Activated T-cell treated with anti-CD3 and anti-CD28 coated beads, Interleukin-2, amount 50 U/mL, for 24 hours (primary cell): ENCODE measurements around the gene SLC6A19.

Experiments
- DNase-seq: peaks from one replicate; pipeline ENCODE4 v3.0.0-alpha.2; 2020
- H3K27ac Mint-ChIP-seq: 2 replicates; pipeline ENCODE4 v1.8.0; 2020; ENCODE audit warnings: mild to moderate bottlenecking, mixed read lengths
- H3K27me3 Mint-ChIP-seq: 2 replicates; pipeline ENCODE4 v1.8.0; 2020; ENCODE audit warnings: mixed read lengths
- H3K36me3 Mint-ChIP-seq: 2 replicates; pipeline ENCODE4 v1.8.0; 2020; ENCODE audit warnings: low read depth, mixed read lengths
- H3K4me1 Mint-ChIP-seq: 2 replicates; pipeline ENCODE4 v1.8.0; 2020; ENCODE audit warnings: low read depth, mixed read lengths
- H3K4me3 Mint-ChIP-seq: 2 replicates; pipeline ENCODE4 v1.8.0; 2020; ENCODE audit warnings: mild to moderate bottlenecking, moderate library complexity, mixed read lengths
- H3K9me3 Mint-ChIP-seq: 2 replicates; pipeline ENCODE4 v1.8.0; 2020; ENCODE audit warnings: mixed read lengths

SLC6A19 gene

DNA sequence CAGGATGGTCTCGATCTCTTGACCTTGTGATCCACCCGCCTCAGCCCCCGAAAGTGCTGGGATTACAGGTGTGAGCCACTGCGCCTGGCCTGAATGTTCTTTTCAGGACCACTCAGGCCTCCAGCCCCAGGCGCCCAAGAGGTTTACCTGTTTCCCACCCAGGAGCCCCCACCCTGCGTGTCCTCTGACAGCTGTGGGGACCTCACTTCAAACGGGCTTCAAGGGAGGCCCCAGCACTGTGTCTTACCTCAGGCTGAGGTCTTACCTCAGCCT is 19.1 kb upstream of the SLC6A19 start:
- Mint-ChIP-seq H3K4me1 (no peaks in the 10 kb centered on the region), H3K27ac (no peak overlapping the region), H3K27me3 (no peaks in the 10 kb centered on the region), H3K9me3 (no peaks in the 10 kb centered on the region), H3K4me3 (no peak overlapping the region), H3K36me3 (no peaks in the 10 kb centered on the region)
- no peak for DNase-seq

DNA sequence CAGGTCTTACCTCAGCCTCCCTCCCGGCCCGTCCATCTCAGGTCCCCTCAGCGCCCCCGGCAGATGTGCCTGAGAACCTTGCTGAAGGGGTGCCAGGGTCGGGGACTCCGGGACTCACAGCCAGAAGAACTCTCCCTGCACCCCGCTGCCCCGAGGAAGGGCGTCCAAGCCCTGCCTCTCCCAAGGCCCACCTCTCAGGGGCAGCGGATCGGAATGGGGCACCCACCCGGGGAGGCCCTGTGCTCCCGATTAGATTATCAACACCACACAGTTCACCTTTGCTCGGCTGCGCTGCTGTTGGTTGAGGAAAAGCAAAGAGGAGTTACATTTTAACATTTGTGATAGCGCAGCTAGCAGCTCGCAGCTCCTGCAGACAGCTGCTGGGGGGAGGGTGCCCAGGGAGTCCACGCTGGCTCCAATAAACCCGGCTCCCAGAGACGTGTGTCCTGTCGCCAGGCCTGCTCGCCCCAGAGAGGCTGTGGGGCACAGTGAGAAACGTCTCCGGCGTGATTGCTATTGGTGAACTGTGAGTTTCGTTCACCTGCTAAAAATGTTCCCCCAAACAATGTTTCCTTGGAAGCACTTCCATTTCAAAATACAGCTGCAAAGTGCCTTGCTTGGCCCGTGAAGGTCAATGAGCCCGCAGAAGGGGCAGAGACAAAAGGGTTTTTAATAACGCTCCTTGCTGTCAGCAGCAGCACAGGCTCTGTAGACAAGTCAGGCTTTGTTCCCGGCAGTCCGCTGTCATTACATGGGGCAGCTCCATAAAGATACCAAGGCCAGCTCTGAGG is 18.6 kb upstream of the SLC6A19 start:
- no peaks in the 10 kb centered on the region for H3K9me3 Mint-ChIP-seq
- no peak overlapping the region for H3K27ac Mint-ChIP-seq
- H3K27me3 Mint-ChIP-seq: peaks cover under 1% of the 10 kb centered on the region
- no peaks in the 10 kb centered on the region for H3K4me1 Mint-ChIP-seq
- no peak overlapping the region for H3K4me3 Mint-ChIP-seq
- no peak for DNase-seq
- no peaks in the 10 kb centered on the region for H3K36me3 Mint-ChIP-seq

DNA sequence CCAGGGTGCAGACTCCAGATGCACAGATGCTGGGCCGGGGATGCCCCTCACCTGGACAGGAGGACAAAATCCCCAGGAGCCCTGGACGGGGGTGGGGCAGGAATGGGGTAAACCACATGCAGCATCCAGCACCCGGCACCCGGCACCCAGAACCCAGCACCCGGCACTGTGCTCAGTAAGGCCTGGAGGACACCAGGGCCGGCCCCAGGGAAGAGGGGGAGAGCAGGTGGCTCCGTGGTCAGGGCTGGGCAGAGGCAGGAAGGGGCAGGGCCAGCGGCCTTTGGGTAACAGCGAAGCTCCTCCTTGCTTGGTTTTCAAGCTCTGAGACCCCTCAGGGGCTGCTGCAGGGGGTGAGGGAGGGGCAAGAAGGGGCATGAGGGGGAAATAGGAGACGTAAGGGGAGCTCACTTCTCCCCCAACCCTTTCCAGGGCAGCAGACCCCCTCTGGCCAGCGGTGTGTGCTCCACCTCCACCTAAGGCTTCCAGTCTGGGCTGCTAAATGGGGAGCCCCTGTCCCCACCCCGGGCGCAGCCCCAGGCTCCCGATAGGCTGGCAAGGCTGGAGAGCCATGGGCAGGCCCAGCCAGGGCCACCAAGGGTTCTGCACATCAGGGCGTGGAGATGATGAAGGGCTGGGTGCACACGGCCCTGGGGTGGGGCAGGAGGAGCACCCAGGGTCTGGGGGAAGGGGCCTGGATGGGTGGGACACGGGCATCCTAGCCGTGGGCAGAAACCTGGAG is 17.8 kb upstream of the SLC6A19 start:
- peaks cover 8% of the 10 kb centered on the region for H3K27me3 Mint-ChIP-seq

DNA sequence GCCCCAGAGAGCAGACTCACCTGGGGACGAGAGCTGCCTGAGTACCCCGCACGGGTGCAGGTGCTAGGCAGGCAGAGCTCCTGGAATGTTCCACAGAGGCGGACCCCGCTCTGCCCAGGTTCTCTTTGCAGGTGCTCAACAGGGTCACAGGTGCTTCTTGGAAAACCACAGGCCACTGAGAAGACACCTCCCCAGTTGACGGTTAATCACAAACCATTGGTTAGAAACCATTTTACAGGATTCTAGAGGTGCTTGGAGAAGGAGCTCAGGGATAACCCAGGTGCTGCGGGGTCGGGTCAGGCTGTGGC is 17.3 kb upstream of the SLC6A19 start:
- peaks cover 12% of the 10 kb centered on the region for H3K27me3 Mint-ChIP-seq
- no peaks in the 10 kb centered on the region for H3K36me3 Mint-ChIP-seq
- no peak overlapping the region for H3K4me3 Mint-ChIP-seq
- H3K4me1 Mint-ChIP-seq: no peaks in the 10 kb centered on the region
- DNase-seq: no peak
- H3K9me3 Mint-ChIP-seq: no peaks in the 10 kb centered on the region
- no peak overlapping the region for H3K27ac Mint-ChIP-seq

More for the DNA sequence above, 17.8 kb upstream of the SLC6A19 start:
- no peak for DNase-seq
- Mint-ChIP-seq H3K9me3 (no peaks in the 10 kb centered on the region), H3K27ac (no peak overlapping the region), H3K4me1 (no peaks in the 10 kb centered on the region), H3K4me3 (no peak overlapping the region), H3K36me3 (no peaks in the 10 kb centered on the region)

DNA sequence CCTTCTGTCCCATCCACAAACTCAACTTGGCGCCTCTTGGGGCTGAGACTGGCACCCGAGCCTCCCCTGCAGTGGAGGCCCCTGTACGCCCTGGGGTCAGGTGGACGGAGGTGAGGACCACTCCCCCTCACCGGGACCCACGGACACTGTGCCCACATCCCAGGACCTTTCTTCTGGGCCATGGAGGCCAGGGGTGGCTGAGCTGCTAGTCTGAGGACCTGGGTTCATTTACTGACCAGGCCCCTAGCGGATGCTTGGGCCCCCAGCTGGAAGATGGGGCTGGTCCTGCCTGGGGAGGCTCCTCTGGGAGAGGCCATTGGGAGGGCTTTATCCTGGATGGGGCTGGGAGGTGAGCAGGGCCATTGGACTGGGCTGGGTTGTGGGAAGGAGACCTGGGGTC is 16.9 kb upstream of the SLC6A19 start:
- Mint-ChIP-seq H3K36me3 (no peaks in the 10 kb centered on the region), H3K4me3 (no peak overlapping the region), H3K9me3 (no peaks in the 10 kb centered on the region), H3K27ac (no peak overlapping the region), H3K4me1 (no peaks in the 10 kb centered on the region), H3K27me3 (peaks cover 15% of the 10 kb centered on the region)
- DNase-seq: no peak

DNA sequence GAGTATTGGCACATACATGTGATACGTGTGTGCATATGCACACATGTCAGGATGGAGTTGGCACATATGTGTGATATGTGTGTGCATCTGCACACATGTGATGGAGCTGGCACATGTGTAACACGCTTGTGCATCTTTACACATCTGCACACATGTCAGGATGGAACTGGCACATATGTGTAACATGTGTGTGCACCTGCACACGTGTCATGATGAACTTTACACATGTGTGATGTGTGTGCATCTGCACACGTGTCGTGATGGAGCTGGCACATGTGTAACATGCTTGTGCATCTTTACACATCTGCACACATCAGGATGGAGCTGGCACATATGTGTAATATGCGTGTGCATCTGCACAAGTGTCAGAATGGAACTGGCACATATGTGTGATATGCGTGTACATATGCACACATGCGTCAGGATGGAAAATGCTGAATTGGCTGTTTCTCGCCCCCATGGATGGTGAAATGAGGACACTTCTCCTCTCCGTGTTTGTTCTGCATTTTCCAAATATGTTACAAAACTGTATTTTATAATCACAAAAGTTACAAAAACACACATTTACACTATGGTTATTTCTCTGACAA is 16.3 kb upstream of the SLC6A19 start:
- no peak overlapping the region for H3K27ac Mint-ChIP-seq
- H3K27me3 Mint-ChIP-seq: peaks cover 18% of the 10 kb centered on the region
- H3K4me3 Mint-ChIP-seq: no peak overlapping the region
- H3K36me3 Mint-ChIP-seq: no peaks in the 10 kb centered on the region
- no peaks in the 10 kb centered on the region for H3K4me1 Mint-ChIP-seq
- DNase-seq: no peak
- no peaks in the 10 kb centered on the region for H3K9me3 Mint-ChIP-seq

DNA sequence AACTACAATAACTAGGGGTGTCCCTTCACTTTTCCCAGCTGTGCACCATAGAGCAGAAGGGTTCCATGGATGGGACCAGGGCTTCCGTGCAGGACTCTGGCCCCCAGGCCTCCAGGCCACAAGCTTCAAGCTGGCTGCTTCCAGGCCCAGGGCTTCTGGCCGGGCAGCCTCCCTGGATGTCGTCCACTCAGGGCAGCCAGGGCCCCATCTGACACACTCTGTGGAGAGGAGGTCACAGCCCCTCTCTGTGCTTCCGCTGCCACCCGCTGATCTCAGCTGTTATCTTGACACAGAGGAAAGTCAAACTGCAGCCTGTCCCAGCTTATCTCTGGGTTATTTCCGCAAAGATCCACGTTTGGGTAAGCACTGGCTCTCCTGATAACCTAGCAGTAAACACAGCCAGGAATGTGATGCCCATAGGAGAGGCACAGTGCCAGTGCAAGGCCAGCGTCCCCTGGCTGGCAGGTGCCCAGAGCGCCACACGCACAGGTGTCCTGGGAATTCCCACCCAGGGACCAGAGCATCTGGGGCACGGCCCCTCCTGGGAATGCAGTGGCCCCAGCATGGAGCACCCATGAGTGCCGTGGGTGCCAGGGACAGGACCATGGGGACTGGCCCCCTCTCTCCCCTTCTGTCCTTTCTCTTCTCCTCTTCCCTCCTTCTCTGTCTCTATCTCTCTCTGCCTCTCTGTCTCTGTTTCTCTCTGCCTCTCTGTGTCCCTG is 15.6 kb upstream of the SLC6A19 start:
- Mint-ChIP-seq H3K36me3 (no peaks in the 10 kb centered on the region), H3K4me1 (no peaks in the 10 kb centered on the region), H3K27ac (no peak overlapping the region), H3K4me3 (no peak overlapping the region), H3K27me3 (peaks cover 25% of the 10 kb centered on the region), H3K9me3 (no peaks in the 10 kb centered on the region)
- no peak for DNase-seq

DNA sequence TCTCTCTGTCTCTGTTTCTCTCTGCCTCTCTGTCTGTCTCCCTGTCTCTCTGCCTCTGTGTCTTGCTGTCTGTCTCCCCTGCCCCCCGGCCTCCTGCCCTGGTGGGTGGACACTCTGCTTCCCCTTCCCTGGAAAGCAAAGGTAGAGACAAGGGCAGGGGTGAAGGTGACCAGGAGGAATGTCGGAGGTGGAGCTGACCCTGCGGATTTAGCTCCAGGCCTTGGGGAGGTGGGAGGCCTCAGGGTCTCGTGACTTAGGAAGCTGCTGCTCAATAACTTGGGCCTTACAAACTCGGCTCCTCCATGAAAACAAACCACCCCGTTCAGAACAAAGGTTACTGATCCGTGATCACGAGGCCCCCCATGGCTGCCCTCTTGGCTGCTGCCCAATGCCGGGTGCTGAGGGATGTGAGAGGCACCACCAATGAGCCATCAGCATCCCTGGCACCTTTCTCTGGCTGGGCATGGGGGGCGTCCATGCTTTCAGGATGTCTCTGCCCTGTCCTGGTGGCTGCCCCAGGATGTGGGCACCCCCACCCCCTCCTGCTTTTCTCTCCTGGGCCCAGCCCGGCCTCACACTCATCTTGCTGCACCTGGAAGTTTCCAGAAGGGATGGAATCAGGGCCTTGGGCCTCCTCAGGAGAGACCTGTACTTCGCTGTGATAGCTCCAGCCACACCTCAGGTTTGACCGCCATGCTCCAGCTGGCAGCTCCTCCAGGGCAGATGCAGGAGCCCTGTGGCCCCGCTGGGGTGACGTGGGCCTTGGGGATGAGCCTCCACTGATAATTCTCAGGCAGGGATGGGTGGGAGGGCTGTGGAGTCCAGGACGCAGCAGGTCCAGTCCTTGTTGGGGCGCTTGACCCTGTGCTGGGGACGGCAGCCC is 14.8 kb upstream of the SLC6A19 start:
- H3K9me3 Mint-ChIP-seq: no peaks in the 10 kb centered on the region
- H3K36me3 Mint-ChIP-seq: no peaks in the 10 kb centered on the region

DNA sequence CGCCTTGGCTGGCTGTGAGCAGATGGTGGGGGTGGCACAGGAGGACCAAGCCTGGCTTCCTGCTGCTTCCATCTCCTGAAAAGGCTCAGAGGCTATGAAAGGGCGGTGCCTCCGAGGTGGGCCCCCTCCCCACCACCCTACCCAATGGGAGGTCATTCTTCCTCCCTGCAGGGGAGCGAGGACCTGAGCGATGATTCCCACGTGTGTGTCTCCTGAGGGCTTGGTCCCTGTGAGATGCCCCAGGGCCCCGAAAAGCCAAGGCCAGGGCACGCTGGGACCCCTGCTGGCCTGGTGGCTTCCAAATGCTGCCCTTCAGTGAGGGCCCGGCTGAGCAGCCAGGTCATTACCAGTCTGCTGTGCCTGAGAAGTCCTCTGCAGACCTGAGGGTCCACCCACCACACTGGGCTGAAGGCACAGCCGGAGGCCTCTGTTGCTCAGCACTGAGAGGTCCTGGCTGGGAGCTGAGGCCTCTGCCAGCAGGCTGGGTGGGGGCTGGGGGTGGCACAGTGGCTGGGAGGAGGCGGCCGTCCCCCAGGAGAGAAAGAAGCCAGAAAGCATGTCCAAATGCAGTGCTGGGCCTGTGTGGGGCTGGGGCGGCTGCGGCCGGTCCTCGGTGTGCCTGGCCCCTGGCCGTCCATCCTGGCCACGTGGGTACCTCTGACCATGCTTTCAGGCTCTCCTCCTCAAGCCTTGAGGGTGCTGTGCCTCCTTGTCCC is 14.0 kb upstream of the SLC6A19 start:
- Mint-ChIP-seq H3K4me1 (no peaks in the 10 kb centered on the region), H3K36me3 (no peaks in the 10 kb centered on the region), H3K27me3 (peaks cover 27% of the 10 kb centered on the region), H3K4me3 (no peak overlapping the region), H3K27ac (no peak overlapping the region), H3K9me3 (no peaks in the 10 kb centered on the region)
- DNase-seq: no peak

More for the DNA sequence above, 14.8 kb upstream of the SLC6A19 start:
- Mint-ChIP-seq H3K4me3 (no peak overlapping the region), H3K27me3 (peaks cover 27% of the 10 kb centered on the region), H3K4me1 (no peaks in the 10 kb centered on the region), H3K27ac (no peak overlapping the region)
- DNase-seq: no peak

DNA sequence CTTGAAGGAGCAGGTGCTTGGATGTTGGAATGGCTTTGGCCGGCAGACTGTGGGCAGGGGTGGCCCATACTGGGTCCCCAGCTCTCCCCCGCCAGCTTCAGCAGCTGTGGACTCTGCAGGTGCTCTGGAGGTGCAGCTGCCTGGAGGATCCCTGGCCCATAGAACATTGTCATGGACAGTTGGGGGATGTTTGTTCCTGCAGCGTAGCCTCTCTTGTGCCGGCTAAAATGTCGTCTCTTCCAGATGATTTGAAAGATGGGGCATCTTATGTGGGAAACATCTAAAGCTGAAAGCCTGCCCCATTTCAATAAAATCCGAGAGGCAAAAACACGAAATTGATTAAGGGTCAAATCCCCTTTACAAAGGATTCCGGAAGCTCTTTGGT is 13.5 kb upstream of the SLC6A19 start:
- Mint-ChIP-seq H3K4me1 (no peaks in the 10 kb centered on the region), H3K4me3 (no peak overlapping the region), H3K36me3 (no peaks in the 10 kb centered on the region), H3K27ac (no peak overlapping the region), H3K9me3 (no peaks in the 10 kb centered on the region), H3K27me3 (peaks cover 27% of the 10 kb centered on the region)
- no peak for DNase-seq

DNA sequence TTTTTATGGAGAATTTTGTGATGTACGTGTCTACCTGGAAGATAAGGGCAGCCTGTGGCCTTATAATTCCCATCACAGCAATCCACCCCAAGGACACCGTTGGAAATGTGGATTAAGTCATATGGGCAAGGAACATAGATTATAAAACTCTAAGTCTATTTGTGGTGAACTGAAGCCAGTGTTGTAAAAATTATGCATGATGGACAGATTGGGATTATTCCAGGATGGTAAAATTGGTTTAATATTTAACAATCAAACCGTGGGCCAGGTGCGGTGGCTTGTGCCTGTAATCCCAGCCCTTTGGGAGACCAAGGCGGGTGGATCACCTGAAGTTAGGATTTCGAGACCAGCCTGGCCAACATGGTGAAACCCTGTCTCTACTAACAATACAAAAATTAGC is 12.9 kb upstream of the SLC6A19 start:
- Mint-ChIP-seq H3K9me3 (no peaks in the 10 kb centered on the region), H3K4me1 (no peaks in the 10 kb centered on the region), H3K27me3 (peaks cover 27% of the 10 kb centered on the region), H3K36me3 (no peaks in the 10 kb centered on the region), H3K27ac (no peak overlapping the region), H3K4me3 (no peak overlapping the region)
- no peak for DNase-seq

DNA sequence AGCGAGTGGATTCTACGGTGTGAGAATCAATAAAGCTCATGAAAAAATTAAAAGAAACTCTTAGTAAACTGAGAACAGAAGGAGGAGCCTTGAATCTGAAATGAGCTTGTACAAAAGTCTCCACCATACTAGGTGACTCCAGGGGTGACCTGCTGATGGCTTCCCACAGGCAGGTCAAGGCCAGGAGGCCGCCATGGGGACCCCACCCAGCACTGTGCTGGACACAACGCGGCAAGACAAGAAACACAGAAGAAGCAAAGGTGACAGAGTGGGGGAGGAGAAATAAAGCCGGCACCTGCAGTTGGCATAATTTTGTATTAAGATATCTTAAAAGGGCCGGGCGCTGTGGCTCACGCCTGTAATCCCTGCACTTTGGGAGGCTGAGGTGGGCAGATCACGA is 12.1 kb upstream of the SLC6A19 start:
- Mint-ChIP-seq H3K9me3 (no peaks in the 10 kb centered on the region), H3K36me3 (no peaks in the 10 kb centered on the region), H3K27me3 (peaks cover 27% of the 10 kb centered on the region), H3K4me1 (no peaks in the 10 kb centered on the region), H3K27ac (no peak overlapping the region), H3K4me3 (no peak overlapping the region)
- no peak for DNase-seq

DNA sequence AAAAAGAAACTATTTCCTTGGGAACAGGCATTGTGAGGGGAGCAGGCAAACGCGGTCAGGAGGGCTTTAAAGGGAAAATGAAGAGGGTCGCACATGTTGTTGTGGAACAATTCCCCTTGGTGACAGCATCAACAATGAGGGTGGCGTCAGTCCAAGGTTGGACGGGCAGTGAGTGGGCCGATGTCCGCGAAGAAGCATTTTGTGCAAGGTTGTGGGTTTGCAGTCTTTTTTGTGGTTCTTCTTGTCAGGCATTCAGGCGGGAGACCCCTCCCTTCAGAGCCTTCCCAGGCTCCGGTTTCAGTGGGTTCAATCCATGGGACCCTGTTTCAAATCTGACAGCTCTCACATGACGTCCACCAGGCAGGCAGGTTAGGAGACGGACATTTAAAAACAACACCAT is 11.1 kb upstream of the SLC6A19 start:
- H3K9me3 Mint-ChIP-seq: no peaks in the 10 kb centered on the region
- DNase-seq: no peak
- H3K36me3 Mint-ChIP-seq: no peaks in the 10 kb centered on the region
- no peak overlapping the region for H3K4me3 Mint-ChIP-seq
- no peaks in the 10 kb centered on the region for H3K4me1 Mint-ChIP-seq
- H3K27ac Mint-ChIP-seq: no peak overlapping the region
- H3K27me3 Mint-ChIP-seq: peaks cover 27% of the 10 kb centered on the region

DNA sequence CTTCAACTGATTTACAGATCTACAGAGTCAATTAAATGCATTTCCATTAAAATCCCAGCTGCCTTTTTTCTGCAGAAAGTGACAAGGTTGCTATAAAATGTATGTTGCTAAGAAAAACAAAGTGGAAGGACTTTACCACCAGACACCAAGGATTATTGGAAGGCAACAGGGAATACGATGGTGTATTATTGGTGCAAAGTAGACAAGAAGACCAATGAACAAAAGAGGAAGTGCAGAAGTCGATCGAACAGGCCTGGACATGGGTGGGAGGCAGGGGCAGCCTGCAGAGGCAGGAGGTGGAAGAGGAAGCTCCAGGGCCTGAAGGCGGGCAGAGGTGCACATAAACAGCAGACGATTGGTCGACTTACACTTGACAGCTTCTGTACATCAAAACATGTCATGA is 10.6 kb upstream of the SLC6A19 start:
- Mint-ChIP-seq H3K4me3 (no peak overlapping the region), H3K4me1 (no peaks in the 10 kb centered on the region), H3K9me3 (no peaks in the 10 kb centered on the region), H3K27me3 (peaks cover 27% of the 10 kb centered on the region), H3K27ac (no peak overlapping the region), H3K36me3 (no peaks in the 10 kb centered on the region)
- no peak for DNase-seq
